Activated CD4-positive, CD25-positive, alpha-beta regulatory T cell treated with anti-CD3 and anti-CD28 coated beads, Interleukin-2, amount 50 U/mL, for 16 hours (primary cell): ENCODE data around the gene SCN9A.
"Not testable (repeated sequence)": the region's sequence is repeated elsewhere in the genome, so short reads cannot be mapped to it uniquely, and the experiment has no call there.

Experiments
- DNase-seq: peaks from one replicate; pipeline ENCODE4 v3.0.0-alpha.2; 2020; ENCODE audit warnings: low read depth, low spot score

The SCN9A gene

DNA sequence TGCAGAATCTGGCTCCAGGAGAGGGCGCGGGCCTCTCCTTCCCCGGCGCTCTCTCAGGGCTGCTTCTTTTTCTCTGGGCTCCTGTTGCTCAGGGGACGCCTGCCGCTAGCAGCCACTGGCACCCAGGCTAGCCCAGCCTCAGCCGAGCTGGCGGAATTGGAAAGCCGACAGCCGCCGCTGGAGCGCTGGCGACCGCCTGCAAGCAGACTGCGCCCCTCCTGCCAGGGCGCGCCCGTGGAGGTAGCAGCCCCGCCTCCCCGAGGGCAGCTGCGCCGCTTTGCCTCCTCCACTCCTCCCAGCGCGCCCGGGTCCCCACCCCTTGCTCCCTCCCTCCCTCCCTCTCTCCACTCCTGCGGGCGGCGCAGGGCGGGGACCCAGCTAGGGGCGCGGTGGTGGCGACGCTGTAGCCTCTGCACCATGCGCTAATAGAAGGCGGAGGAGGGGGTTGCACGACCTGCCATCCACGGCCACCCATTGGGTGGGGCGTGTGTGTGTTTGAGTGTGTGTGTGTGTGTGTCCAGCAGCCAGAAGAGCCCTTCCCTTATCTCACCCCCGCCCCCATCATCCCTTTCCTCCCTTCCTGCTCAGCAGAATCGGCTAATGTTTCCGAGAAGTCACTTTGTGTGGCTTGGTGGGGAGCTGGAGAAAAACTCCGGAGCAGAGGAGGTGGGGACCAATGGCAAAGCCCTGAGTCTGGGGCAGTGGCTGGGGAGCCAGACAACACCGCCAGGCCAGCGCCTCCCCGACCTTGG, at the start of gene SCN9A:
SCN9A (minus strand) TSS at position 209 of the 752 bp plus-strand sequence. CDS start 64,188 bp downstream, outside the sequence.
- DNase-seq = no peak

DNA sequence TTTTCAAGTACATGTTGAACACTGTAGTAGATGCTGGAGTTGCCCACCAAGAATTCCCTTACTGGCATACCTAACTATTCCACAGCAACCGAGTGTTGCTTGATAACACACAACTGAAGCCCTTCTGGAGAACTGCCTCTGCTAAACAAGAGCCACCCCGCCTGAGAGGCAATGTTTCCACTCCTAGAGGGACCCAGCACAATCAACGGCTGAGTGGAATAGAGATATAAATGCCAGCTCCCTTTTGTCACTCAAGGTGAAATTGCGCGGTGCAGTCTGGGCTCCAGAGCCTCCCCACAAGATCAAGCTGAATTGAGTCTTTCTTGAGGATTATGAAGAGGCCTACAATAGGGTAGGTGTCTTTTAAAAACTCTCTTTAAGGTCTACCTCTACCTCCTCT, 49.1 kb upstream of the SCN9A start:
- DNase-seq = no peak

DNA sequence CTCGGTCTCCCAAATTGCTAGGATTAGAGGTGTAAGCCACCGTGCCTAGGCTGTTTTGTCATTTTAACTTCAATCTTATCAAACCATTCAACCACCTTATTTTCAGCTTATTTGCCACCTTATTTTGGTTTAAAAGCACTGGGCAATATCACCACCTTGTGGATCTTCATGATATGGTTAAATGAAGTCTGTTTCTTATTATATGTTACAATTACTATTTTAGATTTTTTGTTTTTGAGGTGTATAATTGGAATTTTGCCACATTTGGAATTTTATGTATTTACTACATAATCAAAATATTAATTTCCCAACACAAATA, 43.8 kb upstream of the SCN9A start:
- no peak for DNase-seq

DNA sequence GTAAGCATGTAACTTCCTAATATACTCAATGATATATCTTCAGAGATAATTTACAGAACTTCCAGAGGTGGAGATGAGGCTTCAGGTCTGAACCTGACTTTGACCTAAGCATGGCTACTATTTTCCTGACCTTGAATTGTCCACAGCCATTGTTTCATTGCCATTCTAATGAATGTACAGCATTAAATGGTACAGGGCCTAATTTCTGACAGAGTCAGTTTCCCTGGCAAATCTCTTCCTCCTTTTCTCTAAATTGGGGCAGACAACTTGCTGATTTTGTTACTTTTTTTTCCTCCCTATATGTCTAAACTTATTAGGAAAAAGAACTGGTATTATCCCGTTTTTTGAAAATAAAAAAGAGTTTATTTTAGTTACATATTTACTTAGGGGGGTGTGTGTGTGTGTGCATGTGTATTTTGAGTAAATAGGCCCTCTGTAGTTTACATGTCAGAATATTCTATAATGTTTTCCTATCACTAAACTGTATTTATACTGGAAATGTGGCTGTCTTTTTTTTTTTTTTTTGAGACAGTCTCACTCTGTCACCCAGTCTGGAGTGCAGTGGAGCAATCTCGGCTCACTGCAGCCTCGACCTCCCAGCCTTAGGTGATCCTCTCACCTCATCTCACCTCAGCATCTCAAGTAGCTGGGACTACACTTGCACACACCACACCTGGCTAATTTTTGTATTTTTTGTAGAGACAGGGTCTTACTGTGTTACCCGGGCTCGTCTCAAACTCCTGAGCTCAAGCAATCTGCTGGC, 43.3 kb upstream of the SCN9A start:
- DNase-seq = no peak

DNA sequence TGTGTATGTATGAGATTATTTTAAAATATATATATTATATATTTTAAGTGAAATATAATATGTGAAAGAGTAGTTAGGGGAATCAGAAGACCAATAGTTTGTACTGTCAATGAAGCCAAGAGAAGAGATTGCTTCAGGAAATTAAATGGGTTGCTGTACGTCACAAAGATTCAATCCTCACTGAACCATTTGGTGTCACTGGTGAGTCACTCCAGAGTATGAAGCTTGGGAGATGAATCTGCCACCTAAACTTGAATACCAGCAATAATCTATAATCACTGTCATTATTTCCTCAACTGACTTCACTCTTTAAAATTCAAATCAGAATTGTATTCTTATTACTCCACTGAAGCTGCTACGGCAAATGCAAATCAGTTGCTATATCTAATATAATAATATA, 41.9 kb upstream of the SCN9A start:
- DNase-seq = no peak

DNA sequence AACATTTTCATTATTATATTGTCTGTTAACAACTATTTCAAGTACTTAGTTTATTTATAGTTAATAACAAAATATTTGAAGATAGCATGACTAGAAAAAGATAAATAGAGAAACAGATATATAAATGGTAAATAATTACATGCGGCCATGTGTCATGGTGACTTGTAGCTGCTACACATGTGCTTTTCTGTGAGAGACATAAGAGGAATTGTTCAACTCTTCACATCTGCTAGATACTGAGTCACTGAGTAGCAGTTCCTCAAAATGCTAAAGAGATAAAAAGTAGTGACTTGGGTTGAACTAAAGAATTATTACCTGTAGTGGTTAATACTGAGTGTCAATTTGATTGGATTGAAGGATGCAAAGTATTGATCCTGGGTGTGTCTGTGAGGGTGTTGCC, 37.5 kb upstream of the SCN9A start:
- DNase-seq = no peak

DNA sequence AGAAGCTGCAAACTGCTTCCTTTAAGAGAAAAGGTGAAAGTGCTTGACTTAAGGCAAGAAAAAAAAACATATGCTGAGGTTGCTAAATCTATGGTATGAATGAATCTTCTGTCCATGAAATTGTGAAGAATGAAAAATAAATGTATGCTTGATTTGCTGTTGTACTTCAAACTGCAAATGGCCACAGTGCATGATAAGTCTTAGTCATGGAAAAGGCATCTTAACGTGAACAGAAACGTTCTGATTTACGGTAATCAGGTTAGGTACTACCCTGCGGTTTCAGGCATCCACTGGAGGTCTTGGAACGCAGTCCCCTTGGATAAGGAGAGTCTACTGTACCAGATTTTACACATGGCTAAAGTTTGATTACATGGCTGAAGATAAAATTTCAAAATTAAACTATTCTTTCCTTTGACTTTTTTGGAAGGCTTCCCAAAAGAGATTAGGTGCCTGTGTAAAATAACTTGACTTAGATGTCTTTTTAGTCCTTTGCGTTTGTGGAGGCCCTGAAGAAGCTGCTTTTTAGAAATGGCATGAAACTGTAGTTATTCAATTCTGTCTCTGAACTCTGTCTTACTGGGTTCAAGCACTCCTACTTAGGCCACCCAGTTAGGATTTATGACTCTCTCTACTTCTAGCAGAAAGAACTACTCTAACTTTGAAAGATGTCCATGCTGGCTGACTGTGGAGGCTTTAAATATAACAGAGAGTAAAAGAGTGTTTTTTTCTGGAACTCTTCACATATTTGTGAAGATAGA, 35.9 kb upstream of the SCN9A start:
- no peak for DNase-seq

DNA sequence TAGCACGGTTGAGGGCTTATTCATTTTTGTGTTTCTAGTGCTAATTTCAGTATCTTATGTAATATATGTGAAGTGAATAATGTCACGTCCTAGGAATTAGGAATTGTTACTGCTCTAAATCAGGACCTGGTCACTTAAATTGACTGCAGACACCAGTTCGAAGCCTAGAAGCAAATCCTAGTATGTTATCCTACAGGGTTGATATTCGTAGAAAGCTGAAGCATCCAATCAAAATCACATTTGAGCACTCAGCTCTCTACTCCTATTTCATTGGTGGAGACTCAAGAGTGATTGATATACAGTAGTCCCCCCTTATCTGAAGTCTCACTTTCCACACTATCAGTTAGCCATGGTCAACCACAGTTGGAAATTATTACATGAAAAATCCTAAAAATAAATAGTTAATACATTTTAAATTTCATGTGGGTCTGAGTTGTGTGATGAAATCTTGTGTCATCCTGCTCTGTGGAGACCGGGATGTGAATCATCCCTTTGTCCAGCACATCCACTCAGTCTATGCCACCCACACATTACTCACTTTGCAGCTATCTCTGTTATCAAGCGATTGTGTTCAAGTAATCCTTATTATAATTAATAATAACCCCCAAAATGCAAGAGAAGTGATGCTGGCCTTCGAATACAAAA, 35.2 kb upstream of the SCN9A start:
- DNase-seq = no peak

DNA sequence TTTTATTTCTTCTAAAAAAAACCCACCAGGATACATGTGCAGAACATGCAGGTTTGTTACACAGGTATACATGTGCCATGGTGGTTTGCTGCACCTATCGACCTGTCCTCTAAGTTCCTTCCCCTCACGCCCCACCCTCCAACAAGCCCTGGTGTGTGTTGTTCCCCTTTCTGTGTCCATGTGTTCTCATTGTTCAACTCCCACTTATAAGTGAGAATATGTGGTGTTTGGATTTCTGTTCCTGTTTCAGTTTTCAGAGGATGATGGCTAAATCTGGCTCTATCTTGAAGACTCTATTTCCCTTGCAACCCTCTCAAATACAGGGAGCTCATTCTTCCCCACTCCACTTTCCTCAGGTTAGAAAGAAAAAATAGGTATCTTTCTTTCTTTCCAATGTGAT, 32.0 kb upstream of the SCN9A start:
- DNase-seq = not testable (repeated sequence)

DNA sequence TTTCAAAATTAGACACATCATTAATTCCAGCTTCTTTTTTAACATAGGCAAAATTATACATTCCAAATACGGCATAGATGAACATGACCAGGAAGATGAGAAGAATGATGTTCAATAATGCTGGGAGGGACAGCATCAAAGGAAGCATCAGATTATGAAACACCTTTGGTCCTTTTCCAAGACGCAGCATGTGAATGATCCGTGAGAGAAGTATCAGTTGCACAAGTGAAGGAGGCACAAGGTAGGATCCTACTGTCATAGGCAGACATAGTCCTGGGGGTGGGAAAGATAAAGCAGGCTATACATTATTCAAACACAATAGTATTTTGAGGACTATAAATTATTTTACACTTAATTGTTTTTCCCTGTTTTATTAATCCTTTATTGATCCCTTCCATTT, 30.6 kb upstream of the SCN9A start:
- DNase-seq = no peak

DNA sequence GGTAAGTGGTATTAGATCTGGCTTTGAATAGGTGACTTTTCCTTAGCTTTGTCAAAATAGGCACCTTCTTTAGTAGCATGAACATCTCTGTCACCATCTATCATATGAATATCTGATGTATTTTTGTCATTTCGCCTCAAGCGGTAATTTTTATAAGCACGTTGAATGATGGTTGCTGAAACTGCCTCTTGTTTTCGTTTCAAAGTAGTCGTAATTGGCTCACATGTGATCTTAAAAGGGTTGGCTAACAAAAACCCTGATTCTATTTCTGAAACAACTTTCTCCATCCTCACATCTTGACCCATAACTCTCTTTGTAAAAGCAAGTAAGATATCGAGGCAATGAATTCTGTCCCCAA, 29.8 kb upstream of the SCN9A start:
- no peak for DNase-seq

DNA sequence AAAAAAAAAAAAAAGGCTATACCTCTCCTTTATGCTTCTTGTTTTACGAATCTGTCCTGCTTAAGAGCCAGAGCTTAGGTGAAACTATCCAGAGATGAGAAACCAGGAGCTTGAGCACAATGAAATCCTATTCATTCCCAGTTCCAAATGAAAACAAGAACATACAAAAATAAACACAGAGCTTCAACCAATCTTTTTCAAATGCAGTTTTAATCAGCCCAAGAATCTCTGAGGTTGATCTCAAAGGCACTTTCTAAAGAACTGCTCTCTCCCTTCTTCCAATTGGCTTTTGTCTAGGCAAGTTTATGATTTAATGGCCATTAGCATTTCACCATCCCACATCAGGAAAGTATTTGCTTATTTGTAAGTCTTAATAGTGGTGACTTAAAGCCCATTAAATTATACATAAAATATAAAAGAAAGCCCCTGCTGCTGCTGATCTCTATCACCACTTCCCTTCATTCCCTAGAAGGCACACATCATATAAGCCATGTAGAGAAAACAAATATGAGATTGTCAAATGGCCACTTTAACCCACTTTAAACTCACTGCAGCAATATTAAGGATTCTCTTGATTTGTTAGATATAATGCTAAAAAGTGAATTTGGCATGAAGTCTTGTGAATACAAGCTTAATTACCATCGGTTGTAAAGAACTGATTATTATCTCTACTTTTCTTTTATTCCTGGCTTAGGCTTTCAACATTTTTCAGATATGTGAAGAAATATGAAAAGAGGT, 29.3 kb upstream of the SCN9A start:
- no peak for DNase-seq

DNA sequence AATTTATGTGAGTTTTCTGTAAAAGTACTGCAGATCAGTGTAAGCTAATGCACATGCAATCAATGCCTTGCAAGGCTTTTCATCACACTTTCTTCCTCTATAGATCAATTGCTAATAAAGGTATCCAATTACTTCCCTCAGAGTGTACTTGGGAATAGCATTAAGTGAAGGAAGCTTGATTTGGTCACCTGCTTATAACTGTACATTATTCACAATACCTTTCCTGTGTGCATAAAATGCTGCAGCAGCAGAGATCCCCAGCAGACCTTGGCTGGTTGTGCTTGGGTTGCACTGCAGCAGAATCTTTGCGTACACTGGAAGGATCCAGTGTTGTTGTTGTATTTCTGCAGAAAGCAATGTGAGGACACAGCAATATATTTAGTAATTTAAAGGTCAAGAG, 18.5 kb upstream of the SCN9A start:
- DNase-seq = no peak

DNA sequence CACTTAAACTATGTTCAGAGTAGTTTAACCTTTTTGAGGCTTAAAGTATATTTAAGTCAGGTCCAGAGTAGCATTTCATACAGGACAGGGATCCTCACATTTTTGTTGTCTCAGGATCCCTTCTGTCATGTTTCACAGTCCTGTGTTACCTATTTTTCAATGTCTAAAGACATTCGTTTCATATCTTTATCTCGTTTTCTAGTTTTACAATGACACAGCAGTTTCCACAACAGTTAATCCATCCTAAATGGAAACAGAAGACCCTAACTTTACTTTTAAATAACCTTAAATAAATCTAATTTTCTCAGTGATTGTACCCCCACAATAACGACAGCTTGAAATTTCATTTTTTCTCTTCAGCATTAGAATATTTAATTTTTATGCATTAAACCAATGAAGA, 17.3 kb upstream of the SCN9A start:
- DNase-seq = no peak

DNA sequence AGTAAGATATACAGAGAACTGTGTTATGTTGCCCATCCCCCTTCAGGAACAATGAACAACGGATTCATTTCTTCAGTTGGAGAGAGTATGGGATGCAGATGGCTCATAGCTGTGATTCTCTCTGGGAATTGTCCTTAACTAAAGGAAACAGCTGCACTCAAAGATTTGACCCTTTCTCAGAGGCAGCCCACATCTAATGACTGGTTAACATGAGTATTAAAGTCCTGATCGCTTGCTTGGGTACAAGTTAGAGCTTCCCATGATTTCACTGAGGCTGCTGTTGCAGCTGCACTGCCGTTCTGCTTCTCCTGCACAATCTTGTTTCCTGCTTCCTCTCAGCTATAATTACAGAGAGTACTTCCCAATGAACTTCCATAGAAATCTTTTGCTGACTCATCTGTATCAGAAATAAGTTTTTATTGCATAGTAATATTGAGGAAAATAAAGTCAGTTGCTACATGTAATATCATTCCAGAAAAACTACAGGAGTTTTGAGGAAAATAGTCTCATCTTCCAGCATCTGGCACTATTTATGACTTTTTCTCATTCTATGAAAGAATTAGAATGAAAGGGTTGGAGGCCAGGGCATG, 12.8 kb upstream of the SCN9A start:
- no peak for DNase-seq

DNA sequence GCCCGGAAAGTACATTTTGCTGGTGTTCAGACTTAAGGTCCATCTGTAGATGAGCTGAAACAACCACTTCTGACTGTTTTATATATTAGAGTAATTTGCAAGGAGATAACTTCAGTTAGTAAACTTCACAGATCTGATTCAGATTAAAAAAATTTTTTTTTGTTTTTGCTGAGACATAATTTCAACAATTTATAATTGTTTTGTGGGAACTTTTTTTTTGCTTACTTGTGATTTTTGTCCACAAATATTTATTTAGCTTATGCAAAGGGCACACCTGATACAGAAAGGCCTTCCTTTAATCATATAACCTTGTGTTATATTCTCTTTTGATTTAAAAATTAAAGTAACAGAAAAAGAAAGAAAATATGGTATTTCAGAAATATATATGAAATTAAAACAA, 9.6 kb upstream of the SCN9A start:
- no peak for DNase-seq

DNA sequence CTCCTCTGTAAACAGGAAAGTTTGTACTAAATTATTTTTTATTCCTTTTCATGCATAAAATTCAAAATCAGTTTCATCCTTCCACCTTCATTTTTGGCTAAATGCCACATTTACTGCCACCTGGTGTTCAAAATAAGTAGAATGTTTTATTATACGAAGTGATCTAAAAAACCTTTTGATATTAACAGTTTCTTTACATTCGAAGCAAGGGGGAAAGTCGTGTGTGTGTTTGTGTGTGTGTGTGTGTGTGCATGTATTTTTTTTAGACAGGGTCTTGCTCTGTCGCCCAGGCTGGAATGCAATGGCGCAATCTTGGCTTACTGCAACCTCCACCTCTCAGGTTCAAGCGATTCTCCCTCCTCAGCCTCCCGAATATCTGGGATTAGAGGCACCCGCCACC, 9.0 kb upstream of the SCN9A start:
- DNase-seq = no peak

DNA sequence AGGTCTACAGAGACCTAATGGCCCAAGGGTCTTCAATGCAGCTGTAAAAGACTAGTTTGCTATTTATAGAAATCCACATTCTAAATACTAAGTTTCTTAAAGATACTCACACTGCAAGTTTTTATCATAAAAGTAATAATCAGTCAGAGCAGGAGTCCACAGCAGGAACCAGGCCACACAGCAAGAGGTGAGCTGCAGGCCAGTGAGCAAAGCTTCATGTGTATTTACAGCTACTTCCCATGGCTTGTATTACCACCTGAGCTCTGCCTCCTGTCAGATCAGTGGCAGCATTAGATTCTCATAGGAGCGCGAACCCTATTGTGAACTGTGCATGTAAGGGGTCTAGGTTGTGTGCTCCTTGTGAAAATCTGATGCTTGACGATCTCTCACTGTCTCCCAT, 6.7 kb upstream of the SCN9A start:
- DNase-seq = no peak

DNA sequence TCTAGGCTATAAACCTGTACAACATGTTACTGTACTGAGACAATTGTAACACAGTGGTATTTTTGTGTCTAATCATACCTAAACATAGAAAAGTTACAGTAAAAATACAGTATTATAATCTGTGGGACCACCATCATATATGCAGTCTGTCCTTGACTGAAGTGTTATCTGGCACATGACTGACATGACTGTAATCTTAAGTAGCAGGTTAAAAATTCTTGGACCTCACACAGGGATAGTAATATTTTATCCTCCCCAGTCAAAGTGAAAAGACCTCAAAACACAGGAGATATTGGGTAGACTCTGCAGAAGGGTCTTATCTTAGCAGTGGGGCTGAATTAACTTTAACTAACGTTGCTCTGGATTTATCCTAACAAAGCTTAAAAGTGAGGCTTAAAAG, 4.9 kb upstream of the SCN9A start:
- no peak for DNase-seq

DNA sequence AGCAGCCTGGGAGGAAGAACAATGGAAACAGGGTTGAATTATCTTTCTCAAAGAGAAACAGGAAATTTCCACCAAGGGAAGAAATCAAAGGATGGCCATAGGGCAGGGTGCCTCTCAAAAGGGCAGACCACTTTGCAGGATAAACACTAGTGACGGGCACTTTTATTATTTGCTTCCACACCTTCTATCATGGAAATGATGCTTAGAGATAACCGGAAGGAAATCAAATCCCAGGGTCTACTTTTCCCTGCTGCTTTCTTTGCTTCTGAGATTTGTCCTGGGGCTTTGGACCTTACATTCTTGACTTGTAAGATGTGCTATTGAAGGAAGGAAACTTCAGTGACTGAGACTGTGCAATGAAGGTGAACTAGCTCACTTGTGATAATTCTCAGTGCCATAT, 1.1 kb upstream of the SCN9A start:
- DNase-seq = no peak

DNA sequence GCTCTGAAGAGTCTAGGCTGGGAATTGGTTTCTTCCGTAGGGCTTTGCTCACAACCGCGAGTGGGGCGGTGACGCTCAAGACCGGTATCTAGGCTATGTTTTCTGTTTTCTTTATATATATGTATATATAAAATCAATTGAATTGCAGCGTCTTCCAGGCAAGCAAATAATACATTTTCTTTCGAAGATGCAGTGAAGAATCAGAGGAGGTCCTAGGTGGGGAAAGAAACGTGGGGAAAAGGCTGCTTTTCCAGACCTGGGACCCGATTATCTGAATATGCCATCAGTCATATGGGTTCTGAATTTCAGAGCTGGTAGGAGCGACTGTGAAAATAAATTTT, 714 bp upstream of the SCN9A start:
- no peak for DNase-seq
